Bronchial epithelial cell (primary cell): ENCODE data around the gene LRRC8E. TPM values are rescaled to one million over a fixed set of nuclear protein-coding genes. Genes with fewer than 3 reads are reported as not detected.

Experiments
- DNase-seq: peaks from one replicate; pipeline ENCODE4 v3.0.0-alpha.2; 2010; ENCODE audit warnings: low read depth
- FAIRE-seq: peaks from 2 replicates; lab custom pipeline; 2011; peaks lifted over from hg19 to GRCh38; lab: Jason Lieb, UNC
- H3K27me3 ChIP-seq: 2 replicates; pipeline ENCODE4 v1.5.1; 2011; ENCODE audit warnings: low read length; ENCODE audit not compliant: control insufficient read depth, insufficient read depth
- H3K36me3 ChIP-seq: 2 replicates; pipeline ENCODE4 v1.5.1; 2011; ENCODE audit warnings: low read length; ENCODE audit not compliant: control insufficient read depth, insufficient read depth
- H3K4me3 ChIP-seq: 2 replicates; pipeline ENCODE4 v1.5.1; 2011; ENCODE audit warnings: mild to moderate bottlenecking, low read depth, low read length, control low read depth
- CTCF ChIP-seq: IDR thresholded peaks from 2 replicates; pipeline ENCODE4 v1.5.1; 2011; ENCODE audit warnings: mild to moderate bottlenecking, moderate library complexity, low read length, control low read depth, inconsistent platforms; ENCODE audit not compliant: insufficient read depth, severe bottlenecking
- total RNA-seq: library from RNA; depleted of rRNA; stranded (reverse); fragments of >200 nt; gene quantifications from 2 replicates; pipeline ENCODE4 v1.2.1, GENCODE V29; 2014

Gene LRRC8E
- total RNA-seq, 1 donor from 2014 or later, result 7.6 TPM

- Histone ChIP-seq H3K36me3 (peaks cover 13% of the 10 kb centered on the region), H3K27me3 (no peaks in the 10 kb centered on the region), H3K4me3 (peak overlapping the region; percentile 64)
- DNase-seq, result peak; percentile 40
- no peak for TF ChIP-seq CTCF
- FAIRE-seq, result no peak
Measured at GRCh38 chr19:7902796-7903243, 14.5 kb downstream of the LRRC8E start.

GRCh38 chr19:7903244-7904073 is 15.1 kb downstream of the LRRC8E start, which contains the start of gene MAP2K7:
Gene MAP2K7, plus strand, starts transcription at chr19:7903877. Its CDS starts 68 bp downstream, at chr19:7903945.
- FAIRE-seq, result peak; percentile 96
- H3K27me3 ChIP-seq, result no peaks in the 10 kb centered on the region
- TF ChIP-seq CTCF, result peak; percentile 67
- peak; percentile 96 for DNase-seq
- H3K4me3 ChIP-seq, result peak within 1 kb of the TSS; percentile 95
- peaks cover 13% of the 10 kb centered on the region for H3K36me3 ChIP-seq

- FAIRE-seq (no peak), DNase-seq (no peak)
- TF ChIP-seq CTCF, result no peak
- Histone ChIP-seq H3K4me3 (peak overlapping the region; percentile 95), H3K36me3 (peaks cover 12% of the 10 kb centered on the region), H3K27me3 (no peaks in the 10 kb centered on the region)
Measured at GRCh38 chr19:7904074-7905020, 16.0 kb downstream of the LRRC8E start.

GRCh38 chr19:7905268-7905667 is 17.0 kb downstream of the LRRC8E start:
- no peak for TF ChIP-seq CTCF
- Histone ChIP-seq H3K27me3 (no peaks in the 10 kb centered on the region), H3K4me3 (no peak overlapping the region), H3K36me3 (peaks cover 9% of the 10 kb centered on the region)
- DNase-seq (no peak), FAIRE-seq (no peak)

- no peak overlapping the region for H3K4me3 ChIP-seq
- FAIRE-seq (no peak), DNase-seq (no peak)
- TF ChIP-seq CTCF, result no peak
- no peaks in the 10 kb centered on the region for H3K27me3 ChIP-seq
- peaks cover 12% of the 10 kb centered on the region for H3K36me3 ChIP-seq
Measured at GRCh38 chr19:7905859-7906258, 17.5 kb downstream of the LRRC8E start.
